Measurements from ENCODE around the gene KCNH3. TPM values are rescaled to one million over a fixed set of nuclear protein-coding genes. Genes with fewer than 3 reads are reported as not detected.

Gene KCNH3
- total RNA-seq, 4 donors from 2014 or later = not detected

- TF ChIP-seq CTCF (IDR thresholded peaks at IDR 0.05; ENCODE audit: low read depth) = no peak
These were observed 10.2 kb downstream of the KCNH3 start for GRCh38 chr12:49548822-49549648.

- TF ChIP-seq CTCF (IDR thresholded peaks at IDR 0.05; ENCODE audit: low read depth) = no peak
These were observed 11.2 kb downstream of the KCNH3 start for GRCh38 chr12:49549735-49550692.

GRCh38 chr12:49550693-49551252 lies 11.9 kb downstream of the KCNH3 start:
- no peak for TF ChIP-seq CTCF (IDR thresholded peaks at IDR 0.05; ENCODE audit: low read depth)

GRCh38 chr12:49552014-49552413 lies 13.2 kb downstream of the KCNH3 start:
- TF ChIP-seq CTCF (IDR thresholded peaks at IDR 0.05; ENCODE audit: low read depth) = no peak

- TF ChIP-seq CTCF (IDR thresholded peaks at IDR 0.05; ENCODE audit: low read depth) = no peak
These were observed 13.6 kb downstream of the KCNH3 start for GRCh38 chr12:49552425-49552824.

- TF ChIP-seq CTCF (IDR thresholded peaks at IDR 0.05; ENCODE audit: low read depth) = no peak
These were observed 14.1 kb downstream of the KCNH3 start for GRCh38 chr12:49552899-49553298.
